OCI-M1 (cell line): ENCODE data around the gene IL17REL.
"Not testable (repeated sequence)": the region's sequence is repeated elsewhere in the genome, so short reads cannot be mapped to it uniquely, and the experiment has no call there.

Experiments used
- DNase-seq: peaks from one replicate; lab custom pipeline; 2025; lab: John Stamatoyannopoulos, UW

The IL17REL gene

GRCh38 chr22:49989826-49990225, 22.7 kb downstream of the IL17REL start:
- not testable (repeated sequence) for DNase-seq

GRCh38 chr22:49986325-49986724, 26.2 kb downstream of the IL17REL start:
- no peak for DNase-seq

- no peak for DNase-seq
Observed at GRCh38 chr22:49983148-49984042, 29.2 kb downstream of the IL17REL start.

DNA sequence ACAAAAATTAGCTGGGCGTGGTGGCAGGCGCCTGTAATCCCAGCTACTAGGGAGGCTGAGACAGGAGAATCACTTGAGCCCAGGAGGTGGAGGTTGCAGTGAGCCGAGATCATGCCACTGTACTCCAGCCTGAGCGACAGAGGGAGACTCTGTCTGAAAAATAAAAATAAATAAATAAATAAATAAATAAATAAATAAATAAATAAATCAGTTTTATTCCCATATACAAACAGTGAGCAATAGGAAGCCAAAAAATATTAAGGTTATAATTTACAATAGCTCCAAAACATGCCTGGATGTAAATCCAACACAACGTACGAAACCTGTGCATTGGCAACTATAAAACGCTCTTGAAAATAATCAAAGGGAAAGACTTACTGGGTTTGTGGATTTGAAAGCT, 30.8 kb downstream of the IL17REL start:
- not testable (repeated sequence) for DNase-seq

DNA sequence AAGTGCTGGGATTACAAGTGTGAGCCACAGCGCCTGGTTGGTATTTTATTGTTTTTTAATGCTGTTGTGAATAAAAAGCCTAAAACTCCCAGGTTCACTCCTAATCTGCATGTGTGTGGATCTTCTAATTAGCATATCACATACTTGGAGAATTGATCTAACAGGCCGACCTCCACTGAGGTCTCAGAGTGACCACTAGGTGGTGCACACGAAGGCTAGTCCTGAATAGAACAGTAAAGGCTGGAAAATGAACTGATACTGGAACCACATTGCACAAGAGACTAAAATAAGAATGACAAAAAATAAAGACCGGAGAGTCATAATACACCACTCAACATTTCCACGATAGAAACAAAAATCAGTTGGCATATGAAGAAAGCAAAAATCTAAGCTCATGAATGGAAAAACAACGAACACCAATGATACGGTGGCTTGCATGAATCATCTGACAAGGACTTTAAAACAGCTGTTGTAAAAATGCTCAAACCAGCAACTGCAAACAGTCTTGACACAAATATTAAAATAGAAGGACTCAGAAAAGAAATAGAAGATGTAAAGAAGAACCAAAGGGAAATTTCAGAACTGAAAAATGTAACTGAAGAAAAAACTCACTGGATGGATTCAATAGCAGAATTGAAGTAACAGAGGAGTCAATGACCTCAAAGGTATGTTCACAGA, 32.8 kb downstream of the IL17REL start:
- DNase-seq = peak; percentile 75

DNA sequence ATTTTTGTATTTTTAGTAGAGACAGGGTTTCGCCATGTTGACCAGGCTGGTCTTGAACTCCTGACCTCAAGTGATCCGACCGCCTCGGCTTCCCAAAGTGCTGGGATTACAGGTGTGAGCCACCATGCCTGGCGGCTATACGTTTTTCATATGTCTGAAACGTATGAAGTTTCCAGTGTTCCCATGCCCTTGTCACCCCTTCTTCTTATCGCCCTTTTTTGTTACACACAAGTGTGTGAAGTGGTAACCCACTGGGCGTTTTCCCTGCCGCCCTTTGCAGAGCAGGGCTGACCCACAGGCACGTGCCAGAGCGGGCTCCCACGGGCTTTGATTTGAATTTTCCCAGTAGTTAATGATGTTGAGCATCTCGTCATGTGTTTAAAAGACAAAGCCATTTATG, 35.0 kb downstream of the IL17REL start:
- DNase-seq = no peak

DNA sequence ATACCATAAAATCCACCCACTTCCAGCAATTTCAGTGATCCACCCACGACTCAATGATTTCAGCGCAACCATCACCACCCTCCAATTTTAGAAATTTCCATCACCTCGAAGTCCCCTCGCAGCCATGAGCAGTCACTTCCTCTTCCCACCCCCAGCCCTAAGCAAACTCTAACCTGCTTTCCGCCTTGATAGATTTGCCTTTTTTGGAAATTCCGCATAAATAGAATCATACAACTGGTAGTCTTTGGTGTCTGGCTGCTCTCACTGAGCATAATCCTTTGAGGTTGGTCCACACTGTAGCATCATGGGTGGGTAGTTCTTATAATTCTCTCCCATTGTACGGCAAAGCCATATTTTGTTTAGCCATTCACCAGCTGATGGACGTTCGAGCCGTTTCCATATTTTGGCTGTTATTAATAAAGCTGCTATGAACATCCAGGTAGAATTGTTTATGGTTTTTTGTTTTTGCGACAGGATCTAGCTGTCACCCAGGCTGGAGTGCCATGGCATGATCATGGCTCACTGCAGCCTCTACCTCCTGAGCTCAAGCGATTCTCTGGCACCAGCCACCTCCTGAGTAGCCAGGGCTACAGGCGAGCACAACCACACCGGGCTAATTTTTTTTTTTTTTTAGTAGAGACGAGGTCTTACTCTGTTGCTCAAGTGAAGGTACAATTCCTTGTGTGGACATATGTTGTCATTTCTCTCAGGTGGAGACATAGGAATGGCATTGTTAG, 36.0 kb downstream of the IL17REL start:
- peak; percentile 80 for DNase-seq

DNA sequence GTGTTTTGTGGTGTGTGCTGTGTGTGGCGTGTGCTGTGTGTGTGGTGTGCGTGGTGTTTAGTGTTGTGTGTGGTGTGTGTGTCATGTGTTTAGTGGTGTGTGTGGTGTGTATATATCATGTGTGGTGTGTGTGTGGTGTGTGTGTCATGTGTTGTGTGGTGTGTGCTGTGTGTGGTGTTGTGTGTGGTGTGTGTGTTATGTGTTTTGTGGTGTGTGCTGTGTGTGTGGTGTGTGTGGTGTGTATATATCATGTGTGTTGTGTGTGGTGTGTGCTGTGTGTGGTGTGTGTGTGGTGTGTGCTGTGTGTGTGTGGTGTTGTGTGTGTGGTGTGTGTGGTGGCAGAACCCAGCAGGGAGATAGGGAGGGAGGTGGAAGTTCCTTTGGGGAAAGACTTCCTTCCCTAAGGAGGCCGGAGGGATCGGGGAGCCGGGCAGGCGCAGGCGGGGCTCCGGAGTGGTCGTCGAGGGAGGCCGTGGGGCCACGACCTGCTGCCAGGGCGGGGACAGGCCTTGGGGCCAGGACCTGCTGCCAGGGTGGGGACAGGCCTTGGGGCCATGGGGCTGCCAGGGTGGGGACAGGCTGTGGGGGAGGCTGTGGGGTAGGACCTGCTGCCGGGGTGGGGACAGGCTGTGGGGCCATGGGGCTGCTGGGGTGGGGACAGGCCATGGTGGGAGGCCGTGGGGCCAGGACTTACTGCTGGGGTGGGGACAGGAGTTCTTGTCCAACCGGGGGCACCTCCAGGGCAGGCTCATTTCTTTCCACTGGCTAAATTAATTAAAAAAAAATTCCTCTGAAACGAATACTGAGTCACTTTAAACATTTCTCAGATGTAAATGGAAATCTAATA, 36.8 kb downstream of the IL17REL start:
- DNase-seq = peak; percentile 75

GRCh38 chr22:49973018-49973961, 39.3 kb downstream of the IL17REL start:
- no peak for DNase-seq

DNA sequence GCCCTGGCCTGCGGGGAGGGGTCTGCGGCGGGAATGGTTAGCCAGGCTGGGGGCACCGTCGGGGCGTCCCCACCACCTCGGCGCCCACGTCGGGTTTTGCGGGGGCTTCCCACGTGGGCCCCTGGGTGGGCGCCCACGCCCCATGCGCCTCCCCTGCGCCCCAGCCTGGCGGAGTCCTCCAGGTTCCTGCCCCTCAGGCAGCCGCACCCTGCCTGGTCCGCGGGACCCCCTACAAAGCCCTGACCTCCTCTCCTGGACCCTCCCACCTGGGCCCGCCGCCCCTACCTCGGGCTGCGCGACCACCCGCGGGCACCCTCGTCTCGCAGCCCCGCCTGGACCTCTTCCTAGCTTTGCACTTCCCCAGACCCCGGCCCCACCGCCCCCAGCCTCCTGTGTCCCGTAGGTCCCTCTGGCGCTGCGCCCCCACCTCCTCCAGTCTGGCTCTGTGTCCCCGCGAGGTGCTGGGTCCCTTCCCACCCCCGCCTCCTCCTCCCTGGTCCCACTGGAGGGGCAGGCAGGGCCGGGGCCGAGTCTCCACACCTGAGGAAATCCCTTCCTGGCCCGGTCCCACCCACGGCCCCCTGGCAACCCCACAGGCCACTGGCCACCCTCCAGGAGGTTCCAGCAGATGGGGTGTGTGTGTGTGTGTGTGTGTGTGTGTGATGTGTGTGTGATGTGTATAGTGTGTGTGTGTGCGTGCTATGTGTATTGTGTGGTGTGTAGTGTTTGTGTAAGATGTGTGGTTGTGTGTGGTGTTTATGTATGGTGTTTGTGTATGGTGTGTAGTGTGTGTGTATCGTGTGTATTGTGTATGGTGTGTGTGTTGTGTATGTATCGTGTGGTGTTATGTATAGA, 40.2 kb downstream of the IL17REL start:
- no peak for DNase-seq

GRCh38 chr22:49971232-49972162, 41.1 kb downstream of the IL17REL start:
- DNase-seq = peak; percentile 75

DNA sequence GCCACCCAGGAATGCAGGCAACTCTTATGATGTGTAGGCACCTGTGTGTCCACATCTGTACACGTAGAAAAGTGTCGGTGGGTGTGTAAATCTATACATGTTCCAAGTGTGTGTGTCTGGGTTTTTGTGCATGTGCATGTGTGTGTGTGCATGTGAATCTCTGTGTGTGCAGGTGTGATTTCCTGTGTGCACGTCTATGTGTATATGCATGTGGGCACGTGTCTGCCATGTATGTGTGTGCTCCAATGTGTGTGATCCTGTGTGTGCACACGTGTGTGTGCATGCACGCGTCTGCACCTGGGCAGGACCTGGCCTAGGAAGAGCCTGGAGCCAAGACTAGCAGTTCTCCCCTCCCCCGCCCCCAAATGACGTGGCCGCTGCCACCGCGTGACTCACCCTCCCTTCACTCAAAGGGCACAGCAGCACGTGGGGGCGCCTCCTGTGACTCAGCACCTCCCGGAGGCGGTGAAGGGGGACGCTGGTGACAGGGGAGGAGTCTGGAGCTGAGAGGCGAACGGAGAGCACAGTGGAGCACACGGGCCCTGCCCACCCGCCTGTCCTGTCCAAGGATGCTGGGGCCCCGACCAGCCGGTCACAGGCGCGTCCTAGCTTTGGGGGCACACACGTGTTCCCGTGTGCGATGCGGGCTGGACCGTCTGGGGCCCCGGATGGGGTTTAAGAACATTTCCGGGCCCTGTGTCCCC, 41.9 kb downstream of the IL17REL start:
- peak; percentile 97 for DNase-seq

DNA sequence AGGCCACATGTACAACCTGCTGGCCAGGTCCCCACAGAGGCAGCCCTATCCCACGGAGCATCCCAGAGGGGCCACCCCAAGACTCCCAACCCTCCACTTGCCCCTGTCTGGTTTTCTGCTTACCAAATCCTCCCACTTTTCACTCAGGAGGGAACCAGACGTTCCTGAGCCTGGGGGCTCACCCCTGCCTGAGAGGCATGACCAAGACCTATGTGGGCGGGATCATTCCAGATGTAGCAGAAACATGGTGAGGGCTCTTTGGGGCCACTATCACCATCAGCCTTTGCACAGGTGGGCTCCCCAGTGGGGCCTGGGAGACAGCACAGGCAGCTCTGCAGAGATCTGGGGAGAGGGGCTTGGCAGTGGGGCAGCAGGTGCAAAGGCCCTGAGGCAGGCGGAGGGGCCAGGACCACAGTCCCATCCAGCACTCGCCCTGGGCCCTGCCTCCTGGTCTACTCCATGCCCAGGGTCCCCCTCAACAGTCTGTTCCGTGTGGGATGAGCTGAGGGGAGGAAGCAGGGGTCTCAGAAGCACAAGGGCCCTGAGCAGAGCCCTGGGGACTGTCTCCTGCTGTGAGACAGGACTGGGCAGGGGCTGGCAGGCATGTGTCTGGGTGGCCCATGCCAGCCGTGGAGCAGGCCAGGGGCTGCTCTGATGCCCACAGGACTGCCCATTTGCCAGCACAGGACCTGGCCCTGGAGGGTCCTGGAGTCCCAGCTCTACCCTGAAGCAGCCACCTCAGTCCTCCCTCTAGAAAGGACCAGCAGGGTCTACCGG, 42.6 kb downstream of the IL17REL start:
- DNase-seq = no peak

DNA sequence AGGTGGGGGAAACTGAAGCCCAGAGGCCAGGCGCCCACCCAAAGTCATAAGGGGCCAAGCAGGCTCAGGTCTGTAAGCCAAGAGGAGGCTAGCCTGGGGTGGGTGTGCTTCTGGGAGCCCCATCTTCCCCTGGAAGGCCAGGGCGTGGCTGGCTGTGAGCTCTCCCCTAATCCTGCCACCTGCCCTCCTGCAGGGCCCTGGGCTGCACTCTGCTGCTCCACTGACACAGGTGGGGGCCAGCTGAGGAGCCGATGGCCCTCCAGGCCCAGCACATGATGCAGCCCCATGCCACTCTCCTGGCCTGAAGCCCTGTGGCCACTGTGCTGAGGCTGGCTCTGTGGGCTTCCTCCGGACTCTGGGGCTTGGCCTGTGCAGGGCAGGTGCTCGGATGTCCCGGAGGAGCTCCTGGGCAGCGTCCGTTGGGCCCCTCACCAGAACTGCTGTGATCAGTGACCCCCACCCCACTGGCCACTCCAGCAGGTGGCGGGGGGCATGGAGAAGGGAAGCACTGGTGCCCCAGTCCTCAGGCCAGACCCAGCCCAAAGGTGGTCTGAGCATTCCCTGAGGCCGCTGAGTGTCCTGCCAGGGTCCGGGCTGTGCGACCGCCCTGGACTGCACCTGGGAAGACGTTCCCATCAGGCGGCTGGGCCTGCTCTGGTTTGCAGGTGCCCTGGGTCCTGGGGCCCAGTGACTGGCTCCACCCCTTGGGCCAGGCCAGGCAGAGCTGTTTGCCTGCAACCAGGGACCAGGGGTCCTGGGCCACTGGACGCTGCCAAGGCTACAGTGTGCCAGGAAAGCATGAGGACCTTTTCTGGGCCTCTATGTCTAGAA, 43.5 kb downstream of the IL17REL start:
- no peak for DNase-seq

DNA sequence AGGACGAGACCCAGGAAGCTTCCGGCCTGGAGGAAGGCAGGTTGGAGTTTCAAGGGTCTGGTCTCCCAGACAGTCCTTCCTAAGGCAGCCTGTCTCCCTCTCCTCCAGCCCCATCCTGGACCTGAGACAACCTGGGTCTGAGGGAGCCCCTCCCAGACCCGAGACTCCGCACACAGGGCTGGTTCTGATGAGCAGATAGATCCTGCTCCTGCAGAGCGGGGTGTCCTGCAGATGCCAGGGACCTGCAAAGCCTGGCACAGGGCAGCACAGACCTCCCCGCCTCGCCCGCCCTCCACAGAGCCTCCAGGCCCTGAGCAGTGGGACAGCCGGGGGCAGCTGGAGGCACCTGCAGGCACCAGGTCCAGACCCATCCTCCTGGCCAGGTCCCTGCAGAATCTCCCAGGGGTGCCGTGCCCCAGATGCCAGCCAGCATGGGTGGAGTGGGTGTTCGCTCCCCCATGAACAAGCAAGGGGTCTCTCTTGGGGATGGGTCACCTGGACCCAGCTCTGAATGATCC, 44.2 kb downstream of the IL17REL start:
- DNase-seq = no peak

- no peak for DNase-seq
Observed at GRCh38 chr22:49967706-49968208, 44.8 kb downstream of the IL17REL start.
